ENCODE measurements around the gene LIN9.
A peak's percentile ranks its signal among the peaks of the same experiment; 100 is the strongest.

The LIN9 gene

GRCh38 chr1:226322986-226323385 is 14.0 kb upstream of the LIN9 start:
- no peak for DNase-seq (ENCODE audit: low read depth in 2 of 2)

- DNase-seq (ENCODE audit: low read depth in 2 of 2), result no peak
Observed at GRCh38 chr1:226320930-226321329, 12.0 kb upstream of the LIN9 start.

- no peak for DNase-seq (ENCODE audit: low read depth in 2 of 2)
Observed at GRCh38 chr1:226318471-226318870, 9.5 kb upstream of the LIN9 start.

- no peak for DNase-seq (ENCODE audit: low read depth in 2 of 2)
Observed at GRCh38 chr1:226314055-226314454, 5.1 kb upstream of the LIN9 start.

GRCh38 chr1:226312065-226312464 is 3.1 kb upstream of the LIN9 start:
- no peak for DNase-seq (ENCODE audit: low read depth in 2 of 2)

- no peak for DNase-seq (ENCODE audit: low read depth in 2 of 2)
Observed at GRCh38 chr1:226311376-226311775, 2.4 kb upstream of the LIN9 start.

- DNase-seq (ENCODE audit: low read depth in 2 of 2), result no peak
Observed at GRCh38 chr1:226310637-226311195, 1.8 kb upstream of the LIN9 start.

- DNase-seq (ENCODE audit: low read depth in 2 of 2), result no peak
Observed at GRCh38 chr1:226310245-226310540, 1.2 kb upstream of the LIN9 start.

GRCh38 chr1:226309398-226310244 is 657 bp upstream of the LIN9 start:
- no peak for DNase-seq (ENCODE audit: low read depth in 2 of 2)

GRCh38 chr1:226308166-226308722 is 720 bp downstream of the LIN9 start:
- DNase-seq (ENCODE audit: low read depth in 2 of 2), result peak in 1 of 2 donors; percentile 6

- no peak for DNase-seq (ENCODE audit: low read depth in 2 of 2)
Observed at GRCh38 chr1:226306425-226306824, 2.5 kb downstream of the LIN9 start.

- no peak for DNase-seq (ENCODE audit: low read depth in 2 of 2)
Observed at GRCh38 chr1:226305184-226305583, 3.8 kb downstream of the LIN9 start.

GRCh38 chr1:226304291-226304955 is 4.5 kb downstream of the LIN9 start:
- no peak for DNase-seq (ENCODE audit: low read depth in 2 of 2)

- no peak for DNase-seq (ENCODE audit: low read depth in 2 of 2)
Observed at GRCh38 chr1:226302731-226303130, 6.2 kb downstream of the LIN9 start.

GRCh38 chr1:226296911-226297310 is 12.1 kb downstream of the LIN9 start:
- DNase-seq (ENCODE audit: low read depth in 2 of 2), result no peak

GRCh38 chr1:226293553-226293920 is 15.4 kb downstream of the LIN9 start:
- no peak for DNase-seq (ENCODE audit: low read depth in 2 of 2)

- DNase-seq (ENCODE audit: low read depth in 2 of 2), result no peak
Observed at GRCh38 chr1:226292874-226293552, 16.0 kb downstream of the LIN9 start.

- no peak for DNase-seq (ENCODE audit: low read depth in 2 of 2)
Observed at GRCh38 chr1:226287587-226287986, 21.4 kb downstream of the LIN9 start.

GRCh38 chr1:226281058-226281457 is 27.9 kb downstream of the LIN9 start:
- DNase-seq (ENCODE audit: low read depth in 2 of 2), result no peak

GRCh38 chr1:226279498-226279897 is 29.5 kb downstream of the LIN9 start:
- DNase-seq (ENCODE audit: low read depth in 2 of 2), result no peak

- DNase-seq (ENCODE audit: low read depth in 2 of 2), result no peak
Observed at GRCh38 chr1:226277897-226278296, 31.1 kb downstream of the LIN9 start.

- DNase-seq (ENCODE audit: low read depth in 2 of 2), result no peak
Observed at GRCh38 chr1:226276987-226277386, 32.0 kb downstream of the LIN9 start.
